Globus pallidus (tissue), 1 donor: ENCODE data around the gene NSUN6.
A peak's percentile ranks its signal among the peaks of the same experiment; 100 is the strongest.

Experiments used
- DNase-seq: peaks from one replicate; pipeline ENCODE4 v3.0.0-alpha.2; 2015; ENCODE audit warnings: low spot score

NSUN6 gene

DNA sequence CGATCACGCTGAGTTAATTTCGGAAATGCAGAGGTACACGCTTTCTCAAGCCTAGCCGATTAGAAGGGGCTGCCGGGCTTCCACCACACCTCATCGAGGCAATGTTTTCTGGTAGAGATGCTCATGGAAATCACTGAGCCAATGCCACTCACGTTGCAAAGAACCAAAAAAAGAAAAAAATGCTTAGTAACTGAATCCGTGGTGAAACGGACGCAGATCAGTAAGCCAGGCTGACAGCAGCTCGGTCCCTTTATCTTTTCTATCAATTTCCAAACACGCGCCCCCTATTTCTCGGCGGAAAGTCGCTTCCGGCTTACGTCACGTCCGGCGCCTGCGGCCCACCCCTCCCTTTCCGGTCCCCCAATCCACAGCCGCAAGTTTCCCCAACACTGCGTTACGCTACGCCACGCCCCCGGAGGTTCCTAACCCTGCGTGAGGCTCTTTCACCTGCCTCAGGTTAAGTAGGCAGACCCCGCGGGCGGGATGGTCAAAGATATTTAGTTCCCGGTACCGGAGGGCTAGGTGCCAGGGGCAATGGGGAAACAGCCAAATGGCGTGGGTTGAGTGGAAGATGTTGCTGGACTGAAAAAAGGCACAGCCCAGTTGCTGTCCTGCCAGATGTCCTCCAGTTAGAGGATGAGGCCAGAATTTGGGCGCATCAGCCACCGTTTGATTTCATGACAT is at the start of gene NSUN6:
Gene NSUN6 (minus strand): TSS at position 264 of the 684 bp plus-strand sequence. CDS start 384 bp downstream, outside the sequence.
- peak; percentile 89 for DNase-seq

DNA sequence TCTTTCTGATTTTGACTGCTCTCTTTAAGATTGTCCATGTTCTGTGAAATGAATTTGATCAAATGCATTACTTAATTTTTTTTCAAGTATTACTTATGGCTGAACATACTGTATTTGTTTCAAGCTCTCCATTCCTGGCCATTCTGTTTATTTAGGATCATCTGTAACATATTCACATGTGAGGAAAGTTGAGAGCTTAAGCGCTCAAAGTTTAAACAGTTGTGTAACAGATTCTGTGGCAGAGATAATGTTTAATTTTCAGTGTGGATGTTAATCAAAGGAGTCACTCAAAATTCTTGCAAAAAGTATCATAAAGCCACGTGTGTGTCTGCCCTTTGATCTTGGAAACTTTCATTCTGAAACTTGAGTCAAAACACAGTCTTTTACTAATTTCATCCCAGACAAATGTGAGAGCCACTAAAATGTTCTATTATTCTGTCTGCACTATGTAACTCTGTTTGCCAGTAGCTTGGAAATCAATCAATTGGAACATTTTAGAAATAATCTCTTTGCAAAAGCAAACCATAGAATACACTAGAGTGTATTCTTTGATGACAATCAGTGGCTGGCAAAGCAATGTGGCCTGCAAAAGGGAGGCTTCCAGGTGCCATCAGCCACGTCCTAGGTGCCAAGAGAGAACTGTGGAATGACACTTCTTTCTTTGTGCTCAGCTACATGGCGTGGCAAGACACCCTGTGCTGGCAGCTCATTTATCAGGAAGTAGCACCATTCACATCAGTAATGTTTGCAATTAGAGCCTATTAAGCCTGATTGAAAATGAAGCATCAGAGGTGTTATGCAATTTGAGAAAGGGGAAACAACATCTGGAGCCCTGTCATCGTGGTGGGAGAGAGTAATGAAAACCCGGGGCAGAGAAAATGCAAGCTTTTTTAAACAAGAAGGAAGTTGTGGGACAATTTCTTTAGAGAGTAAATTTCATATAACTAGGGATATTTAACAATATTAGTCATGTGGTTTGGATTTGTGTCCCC is 48.8 kb upstream of the NSUN6 start:
- no peak for DNase-seq

- no peak for DNase-seq
Observed at GRCh38 chr10:18690541-18690940, 39.2 kb upstream of the NSUN6 start.

DNA sequence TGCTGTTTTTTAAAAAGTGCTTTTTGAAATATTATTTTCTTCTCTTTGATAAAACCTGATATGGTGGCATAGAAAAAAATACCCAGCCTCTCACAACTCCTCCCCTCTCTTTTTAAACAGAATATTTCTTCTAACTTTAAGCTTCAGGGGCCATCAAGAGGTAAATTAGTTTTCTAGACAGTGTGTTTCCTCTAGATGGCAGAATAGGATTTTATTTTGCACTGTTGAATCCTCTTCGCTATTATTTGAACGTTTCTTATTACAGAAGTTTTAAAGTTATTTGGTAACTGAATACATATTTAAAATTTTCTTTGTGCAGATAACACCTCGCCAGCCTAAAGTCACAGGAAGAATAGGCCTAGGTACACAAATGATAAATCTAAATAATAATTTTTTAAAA is 38.1 kb upstream of the NSUN6 start:
- DNase-seq, result no peak

DNA sequence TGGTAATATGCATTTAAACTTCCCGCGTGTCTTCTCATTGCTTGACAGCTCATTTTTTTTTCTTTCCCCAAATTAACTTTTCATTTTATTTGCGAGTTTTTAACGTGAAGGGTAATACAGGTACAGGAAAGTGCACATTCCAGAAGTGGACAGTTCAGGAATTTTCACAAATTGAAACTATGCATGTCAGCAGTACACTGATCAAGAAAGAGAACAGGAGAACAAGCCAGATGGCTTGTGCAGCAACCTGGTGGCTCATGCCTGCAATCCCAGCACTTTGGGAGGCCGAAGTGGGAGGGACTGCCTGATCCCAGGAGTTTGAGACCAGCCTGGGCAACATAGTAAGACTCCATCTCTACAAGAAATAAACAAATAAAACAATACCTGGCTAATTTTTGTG is 36.3 kb upstream of the NSUN6 start:
- DNase-seq, result no peak

- DNase-seq, result no peak
Observed at GRCh38 chr10:18687195-18687594, 35.8 kb upstream of the NSUN6 start.

DNA sequence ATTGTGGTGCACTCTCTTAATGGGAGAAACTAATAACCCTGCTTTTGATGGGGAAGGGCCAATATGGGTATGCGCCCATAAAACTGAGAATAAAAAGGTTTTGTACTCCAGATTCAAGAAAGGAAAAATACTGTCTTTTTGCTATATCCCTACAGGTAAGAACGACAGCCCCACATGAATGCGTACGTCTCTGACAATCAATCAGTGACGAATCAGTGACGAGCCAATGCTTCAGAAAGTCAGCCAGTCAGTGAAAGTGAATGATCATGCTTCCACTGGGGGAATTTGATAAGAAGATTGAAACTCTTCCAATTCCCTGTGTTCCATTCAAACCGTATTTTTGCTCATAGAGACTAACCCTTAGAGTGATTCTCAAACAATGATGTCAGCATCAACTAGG is 34.2 kb upstream of the NSUN6 start:
- DNase-seq, result no peak

DNA sequence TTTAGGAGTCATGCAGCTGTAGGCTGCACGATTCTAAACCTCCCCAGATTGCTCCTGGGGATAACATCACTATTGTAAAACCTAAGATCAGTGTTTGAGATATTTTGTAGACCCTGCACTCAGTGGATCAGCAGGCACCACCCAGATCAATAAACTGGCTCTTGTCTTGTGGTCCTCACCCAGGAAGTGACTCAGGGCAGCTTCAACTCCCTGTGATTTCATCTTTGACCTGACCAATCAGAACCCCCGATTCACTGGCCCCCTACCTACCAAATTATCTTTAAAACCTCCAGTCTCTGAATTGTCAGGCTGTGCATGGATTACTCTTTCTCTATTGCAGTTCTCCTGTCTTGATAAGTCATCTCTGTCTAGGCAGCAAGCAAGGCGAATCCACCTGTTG is 33.6 kb upstream of the NSUN6 start:
- DNase-seq, result no peak

GRCh38 chr10:18684416-18684815 is 33.0 kb upstream of the NSUN6 start:
- DNase-seq, result no peak

- no peak for DNase-seq
Observed at GRCh38 chr10:18683427-18683826, 32.0 kb upstream of the NSUN6 start.

- DNase-seq, result no peak
Observed at GRCh38 chr10:18681971-18682411, 30.6 kb upstream of the NSUN6 start.

DNA sequence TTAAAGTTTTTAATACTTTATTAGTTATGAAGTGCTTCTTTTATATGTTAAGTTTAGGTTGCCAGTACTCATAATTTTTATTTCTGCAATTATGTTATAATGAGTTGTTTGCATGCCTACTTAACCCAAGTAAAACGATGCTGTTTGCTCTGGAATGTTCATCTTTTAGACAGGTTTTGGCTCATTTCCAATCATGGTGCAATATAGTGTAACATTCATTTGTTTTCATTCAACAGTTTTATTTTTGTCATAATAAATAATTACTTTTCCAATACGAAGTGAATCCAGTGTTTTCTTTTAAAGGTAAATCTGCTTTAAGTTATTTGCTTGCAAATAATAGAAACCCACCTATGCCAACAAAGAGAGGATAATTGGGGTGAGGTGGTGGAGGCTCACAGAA is 30.0 kb upstream of the NSUN6 start:
- DNase-seq, result no peak

DNA sequence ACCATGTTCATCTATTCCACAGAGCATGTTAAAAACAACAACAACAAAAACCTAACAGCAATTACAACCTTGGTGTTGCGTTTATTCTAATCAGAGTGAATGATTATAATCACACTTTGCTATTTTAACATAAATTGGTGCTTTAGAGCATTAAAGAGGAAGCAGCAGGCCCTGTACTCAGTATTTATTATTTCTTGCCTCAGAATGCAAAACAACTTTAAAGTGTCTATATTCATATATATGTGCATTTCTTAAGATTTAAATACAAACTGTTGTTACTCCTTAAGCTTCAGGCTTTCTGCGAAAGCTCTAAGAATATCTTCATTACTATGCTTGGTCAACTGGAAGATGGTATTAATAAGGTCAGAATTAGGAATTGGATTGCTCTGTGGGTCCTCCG is 29.4 kb upstream of the NSUN6 start:
- no peak for DNase-seq

DNA sequence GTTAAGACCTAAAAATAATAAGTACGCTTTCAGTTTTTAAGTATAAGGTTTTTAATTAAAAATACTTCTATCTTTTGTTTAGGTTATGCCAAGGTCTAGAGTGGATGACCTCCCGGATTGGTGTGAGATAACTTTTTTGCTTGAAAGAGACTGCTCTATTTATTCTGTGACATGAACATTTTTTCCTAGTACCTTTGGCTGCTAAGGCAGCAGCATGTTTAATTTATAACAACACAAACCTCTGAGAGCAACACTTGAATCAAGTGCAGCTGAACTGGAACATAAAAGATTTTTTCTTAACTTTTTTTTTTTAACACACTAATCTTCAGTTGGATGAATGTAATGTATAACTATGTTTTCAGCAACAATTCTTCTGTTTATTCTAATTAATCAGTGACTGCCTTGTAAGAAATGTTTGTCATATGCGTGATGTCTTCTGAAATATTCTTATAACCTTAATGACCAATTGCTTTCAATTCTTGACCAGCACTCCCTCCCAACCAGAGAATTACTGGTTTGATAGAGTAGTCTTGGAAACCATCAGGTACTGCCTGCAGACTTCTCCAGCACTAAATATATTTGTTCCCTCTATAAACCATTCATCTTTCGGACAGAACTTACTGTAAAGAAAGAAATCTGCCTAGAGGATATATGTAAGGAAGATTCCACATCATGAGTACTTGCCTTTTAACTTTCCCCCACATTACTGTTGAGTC is 23.9 kb upstream of the NSUN6 start:
- DNase-seq, result no peak

DNA sequence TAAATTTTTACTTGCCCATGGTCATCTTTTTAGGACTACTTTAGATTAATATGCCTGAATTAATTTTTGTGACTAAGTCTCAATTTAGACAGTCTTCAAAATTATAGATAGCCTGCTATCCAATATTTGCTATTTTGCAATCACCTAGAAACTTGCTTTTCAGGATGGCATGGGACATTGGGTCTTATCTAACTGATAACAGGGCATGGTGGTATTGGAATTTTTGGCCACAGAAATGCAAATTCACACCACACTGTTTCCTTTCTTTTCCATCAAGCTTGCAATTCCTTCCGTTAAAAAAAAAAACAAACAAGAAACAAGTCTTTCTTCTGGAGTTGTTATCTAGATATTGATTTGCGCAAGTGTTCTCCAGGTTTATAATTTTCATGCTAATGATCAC is 16.6 kb upstream of the NSUN6 start:
- no peak for DNase-seq

DNA sequence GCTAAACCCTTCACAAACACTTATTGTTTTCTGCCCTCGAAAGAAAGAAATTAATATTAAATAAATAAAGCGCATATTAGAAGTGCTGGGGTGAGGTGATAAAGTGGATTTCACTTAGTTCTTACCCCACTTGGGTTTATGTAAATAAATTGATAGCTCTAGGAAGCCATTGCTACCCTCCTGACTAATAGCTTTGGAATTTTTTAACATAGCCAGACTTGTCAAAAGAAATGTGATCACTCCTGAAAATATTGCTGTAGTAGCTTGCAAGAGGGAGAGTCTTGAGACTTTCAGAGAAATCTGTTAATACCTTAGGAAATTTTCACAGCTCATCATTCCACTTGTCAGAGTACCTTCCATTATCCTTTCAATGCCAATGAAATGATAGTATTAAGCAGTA is 15.4 kb upstream of the NSUN6 start:
- no peak for DNase-seq

DNA sequence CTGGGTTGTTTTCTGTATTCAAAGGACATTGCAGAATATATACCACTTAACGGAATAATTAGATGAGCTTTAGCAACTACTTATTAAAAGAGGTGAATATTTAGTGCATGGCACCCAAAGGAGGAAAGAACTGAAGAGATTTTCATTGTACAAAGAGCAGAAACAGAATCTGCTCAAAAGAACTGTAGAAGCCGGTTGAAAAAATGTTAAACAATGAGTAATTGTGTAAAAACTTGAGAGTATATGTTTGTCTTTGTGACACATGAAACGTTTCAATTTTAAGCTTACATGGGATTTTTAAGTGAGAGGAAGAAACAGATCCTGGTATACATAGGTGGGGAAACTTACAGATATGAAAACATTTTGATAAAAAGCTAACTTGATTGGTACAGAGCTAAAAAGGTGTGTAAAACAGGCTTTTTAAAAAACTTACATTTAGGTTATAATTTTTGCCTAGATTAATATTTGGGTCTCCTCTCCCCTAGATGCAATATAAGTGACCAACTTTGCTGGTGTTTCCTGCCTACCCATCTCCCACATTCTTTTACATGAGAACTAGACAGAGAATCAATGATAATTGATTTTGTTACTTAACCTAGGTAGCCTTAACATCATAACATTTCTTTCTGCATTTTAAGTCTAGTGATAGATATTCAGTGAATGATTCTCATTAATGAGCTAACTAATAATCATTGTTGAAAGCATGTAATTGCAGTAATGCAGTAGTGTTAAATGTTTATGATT is 14.6 kb upstream of the NSUN6 start:
- peak; percentile 14 for DNase-seq

DNA sequence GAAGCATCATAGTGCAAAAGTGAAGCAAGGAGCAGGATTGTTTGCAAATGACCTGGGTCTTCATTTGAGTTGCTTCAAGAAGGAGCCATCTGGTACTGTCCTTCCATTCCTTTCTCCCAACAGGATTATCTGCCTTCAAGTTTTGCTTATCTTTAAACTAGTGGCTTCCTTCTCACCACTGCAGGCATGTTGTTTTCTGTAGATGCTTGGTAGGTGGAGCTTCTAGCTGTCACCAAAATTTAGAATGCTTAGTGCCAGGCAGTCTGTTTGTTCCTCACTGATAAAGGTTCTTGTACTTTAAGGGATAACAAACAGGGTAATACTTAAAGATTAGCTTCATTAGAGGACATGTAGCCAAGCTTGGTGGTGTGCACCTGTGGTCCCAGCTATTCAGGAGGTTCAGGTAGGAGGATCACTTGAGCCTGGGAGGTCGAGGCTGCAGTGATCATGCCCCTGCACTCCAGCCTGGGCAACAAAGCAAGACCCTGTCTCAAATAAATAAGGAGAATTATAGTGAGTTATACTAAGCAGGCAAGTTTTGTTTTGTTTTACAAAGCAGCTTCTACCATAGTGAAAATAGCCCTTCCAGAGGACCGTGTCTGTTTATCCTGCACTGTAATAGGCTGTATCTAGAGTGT is 13.6 kb upstream of the NSUN6 start:
- DNase-seq, result no peak

DNA sequence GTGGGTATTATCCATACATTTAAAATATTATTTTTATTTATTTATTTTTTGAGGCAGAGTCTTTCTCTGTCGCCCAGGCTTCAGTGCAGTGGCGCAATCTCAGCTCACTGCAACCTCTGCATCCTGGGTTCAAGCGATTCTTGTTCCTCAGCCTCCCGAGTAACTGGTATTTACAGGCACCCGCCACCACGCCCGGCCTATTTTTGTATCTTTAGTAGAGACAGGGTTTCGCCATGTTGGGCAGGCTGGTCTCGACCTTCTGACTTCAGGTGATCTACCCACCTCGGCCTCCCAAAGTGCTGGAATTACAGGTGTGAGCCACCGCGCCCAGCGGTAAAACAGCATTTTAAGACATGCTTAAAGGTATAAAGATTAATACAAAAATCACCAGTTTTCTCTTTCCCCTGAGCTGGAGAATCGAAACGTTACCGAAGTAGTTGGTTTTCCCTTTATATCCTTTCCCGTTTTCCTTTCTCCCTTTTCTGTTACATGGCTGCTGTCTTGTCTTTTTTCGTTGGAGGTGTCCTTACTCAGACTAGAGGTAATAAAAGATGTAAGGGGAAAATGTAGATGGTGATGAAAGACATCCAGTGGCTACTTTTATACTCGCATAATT is 9.5 kb upstream of the NSUN6 start:
- no peak for DNase-seq

- no peak for DNase-seq
Observed at GRCh38 chr10:18659819-18660535, 8.6 kb upstream of the NSUN6 start.
